Activated CD4-positive, alpha-beta T cell treated with anti-CD3 and anti-CD28 coated beads, Interleukin-2, Interleukin-6, amounts not matched to agents 100 ng/mL and 50 ng/mL, durations not matched to agents 16 hours and 8 hours (primary cell): ENCODE data around the gene PALLD.

Experiments
- DNase-seq: peaks from one replicate; pipeline ENCODE4 v3.0.0-alpha.2; 2020

PALLD gene

GRCh38 chr4:168528131-168528949 is 31.5 kb downstream of the PALLD start:
- DNase-seq = no peak

DNA sequence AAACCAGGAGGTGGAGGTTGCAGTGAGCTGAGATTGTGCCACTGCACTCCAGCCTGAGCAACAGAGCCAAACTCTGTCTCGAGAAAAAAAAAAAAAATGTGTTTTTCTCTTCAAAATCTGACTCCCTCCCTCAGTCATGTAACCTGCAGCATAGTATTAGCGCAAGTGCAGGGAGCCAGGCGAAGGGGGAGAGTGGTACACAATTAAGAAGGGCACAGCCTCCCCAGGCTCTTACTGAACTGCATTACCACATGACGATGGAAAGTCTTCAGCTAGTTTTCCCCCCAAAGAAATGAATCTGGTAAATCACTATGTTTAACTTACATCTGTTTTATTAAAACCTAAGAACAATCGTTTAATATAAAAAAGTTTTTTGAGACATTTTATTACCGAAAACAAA is 32.4 kb downstream of the PALLD start:
- no peak for DNase-seq

GRCh38 chr4:168531305-168531704 is 34.5 kb downstream of the PALLD start:
- no peak for DNase-seq

GRCh38 chr4:168534535-168534934 is 37.7 kb downstream of the PALLD start:
- DNase-seq = no peak

GRCh38 chr4:168535689-168536088 is 38.8 kb downstream of the PALLD start:
- no peak for DNase-seq

DNA sequence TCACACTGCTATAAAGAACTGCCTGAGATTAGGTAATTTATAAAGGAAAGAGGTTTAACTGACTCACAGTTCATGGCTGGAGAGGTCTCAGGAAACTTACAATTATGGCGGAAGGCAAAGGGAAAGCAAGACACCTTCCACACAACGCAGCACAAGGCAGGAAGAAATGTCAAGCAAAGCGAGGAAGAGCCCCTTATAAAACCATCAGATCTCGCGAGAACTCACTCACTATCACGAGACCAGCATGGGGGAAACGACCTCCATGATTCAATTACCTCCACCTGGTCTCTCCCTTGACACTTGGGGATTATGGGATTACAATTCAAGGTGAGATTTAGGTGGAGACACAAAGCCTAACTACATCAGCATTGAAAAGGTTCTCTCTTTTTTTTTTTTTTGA is 39.6 kb downstream of the PALLD start:
- DNase-seq = no peak

GRCh38 chr4:168537086-168537485 is 40.2 kb downstream of the PALLD start:
- no peak for DNase-seq

DNA sequence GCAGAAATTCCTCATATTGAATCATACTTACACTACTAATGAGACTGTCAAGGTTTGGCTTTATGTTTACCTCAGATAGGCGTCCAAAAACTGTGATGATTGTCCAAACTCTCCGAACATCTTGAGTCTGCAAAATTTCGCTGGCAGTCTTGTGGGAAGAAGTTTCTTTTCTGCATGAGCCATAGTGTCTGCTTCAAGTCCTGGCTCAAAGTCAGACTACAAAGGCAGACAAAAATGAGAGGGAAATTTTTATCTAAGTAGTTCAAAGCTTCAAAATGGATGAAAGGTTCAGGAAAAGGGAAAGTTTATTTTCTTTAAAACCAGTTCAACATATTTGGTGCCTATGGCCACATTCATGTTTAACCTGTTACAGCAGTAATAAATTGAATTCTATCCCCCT is 40.7 kb downstream of the PALLD start:
- DNase-seq = no peak

GRCh38 chr4:168538632-168539031 is 41.8 kb downstream of the PALLD start:
- DNase-seq = no peak

- DNase-seq = peak; percentile 39
These were observed 43.2 kb downstream of the PALLD start for GRCh38 chr4:168540086-168540485.

GRCh38 chr4:168540503-168541265 is 43.8 kb downstream of the PALLD start:
- DNase-seq = no peak

DNA sequence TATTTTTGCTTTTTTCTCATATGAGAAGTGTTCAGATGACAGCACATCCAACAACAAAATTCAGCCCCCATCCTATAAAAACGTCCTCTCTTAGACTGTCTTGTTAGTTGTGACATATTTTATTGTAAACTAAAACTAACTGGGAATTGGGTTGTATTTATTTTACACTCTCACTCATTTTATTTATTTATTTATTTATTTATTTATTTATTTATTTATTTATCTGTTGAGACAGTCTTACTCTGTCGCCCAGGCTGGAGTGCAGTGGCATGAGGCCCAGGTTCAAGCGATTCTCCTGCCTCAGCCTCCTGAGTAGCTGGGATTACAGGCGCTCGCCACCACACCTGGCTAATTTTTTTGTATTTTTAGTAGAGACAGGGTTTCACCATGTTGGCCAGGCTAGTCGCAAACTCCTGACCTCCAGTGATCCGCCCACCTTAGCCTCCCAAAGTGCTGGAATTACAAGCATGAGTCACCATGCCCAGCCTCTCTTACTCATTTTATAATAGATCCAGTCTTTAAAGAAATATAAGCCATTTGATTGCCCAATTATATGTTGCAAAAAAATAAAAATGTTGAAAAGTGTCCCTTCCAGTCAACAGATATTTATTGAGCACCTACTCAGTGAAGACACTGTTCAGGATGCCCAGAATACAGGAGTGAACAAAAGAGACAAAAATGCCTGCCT is 44.6 kb downstream of the PALLD start:
- DNase-seq = no peak

DNA sequence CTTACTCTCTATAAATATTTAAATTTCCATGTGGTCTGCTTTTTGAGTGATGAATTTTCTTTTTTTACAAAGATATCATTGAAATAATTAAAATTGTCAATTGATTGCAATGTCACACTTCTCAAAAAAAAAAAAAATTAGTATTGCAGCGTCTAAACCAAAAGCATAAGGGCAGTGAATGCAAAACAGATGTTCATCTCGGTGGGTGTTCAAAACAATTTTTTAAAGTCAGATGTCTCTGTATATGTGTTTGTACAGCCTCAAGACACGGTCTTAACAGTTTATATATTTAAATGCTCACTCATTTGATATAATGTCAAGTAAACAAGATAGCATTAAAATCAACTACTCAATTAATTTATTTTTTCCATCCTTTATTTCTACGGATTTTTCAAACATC is 52.3 kb downstream of the PALLD start:
- DNase-seq = no peak

DNA sequence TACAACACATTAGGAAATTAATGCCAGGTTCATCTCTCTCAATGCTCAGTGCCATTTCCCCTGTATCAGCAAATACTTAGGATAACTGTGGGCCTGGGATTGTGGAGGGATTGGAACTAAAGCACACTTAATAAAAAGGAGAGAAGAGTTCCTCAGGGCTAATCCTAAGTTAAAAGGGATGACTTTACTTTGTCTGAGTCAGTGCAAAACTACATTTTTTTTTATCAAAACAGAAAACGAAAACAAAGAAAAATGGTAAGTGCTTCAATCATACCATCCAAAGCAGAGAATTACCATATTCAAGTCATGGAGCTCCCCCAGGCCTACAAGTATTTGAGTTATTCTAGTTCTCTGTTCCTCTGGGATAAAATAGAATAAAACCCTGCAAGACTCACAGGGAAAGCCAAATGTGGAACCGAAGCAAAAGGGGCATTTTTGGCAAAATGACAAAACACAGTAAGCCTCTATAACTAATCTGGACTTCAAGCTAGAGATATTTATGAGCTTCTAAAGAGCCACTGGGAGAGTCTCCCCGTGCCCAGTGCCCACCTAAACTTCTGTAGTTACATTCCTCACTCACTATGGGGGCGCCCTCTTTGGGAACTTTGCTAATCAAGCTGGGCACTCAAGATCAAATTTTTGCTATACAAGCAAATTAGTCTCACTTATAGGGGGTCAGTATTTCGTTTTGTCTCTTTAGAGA is 53.4 kb downstream of the PALLD start:
- DNase-seq = no peak

GRCh38 chr4:168551211-168551610 is 54.4 kb downstream of the PALLD start:
- no peak for DNase-seq

GRCh38 chr4:168551945-168552695 is 55.3 kb downstream of the PALLD start:
- peak; percentile 17 for DNase-seq

DNA sequence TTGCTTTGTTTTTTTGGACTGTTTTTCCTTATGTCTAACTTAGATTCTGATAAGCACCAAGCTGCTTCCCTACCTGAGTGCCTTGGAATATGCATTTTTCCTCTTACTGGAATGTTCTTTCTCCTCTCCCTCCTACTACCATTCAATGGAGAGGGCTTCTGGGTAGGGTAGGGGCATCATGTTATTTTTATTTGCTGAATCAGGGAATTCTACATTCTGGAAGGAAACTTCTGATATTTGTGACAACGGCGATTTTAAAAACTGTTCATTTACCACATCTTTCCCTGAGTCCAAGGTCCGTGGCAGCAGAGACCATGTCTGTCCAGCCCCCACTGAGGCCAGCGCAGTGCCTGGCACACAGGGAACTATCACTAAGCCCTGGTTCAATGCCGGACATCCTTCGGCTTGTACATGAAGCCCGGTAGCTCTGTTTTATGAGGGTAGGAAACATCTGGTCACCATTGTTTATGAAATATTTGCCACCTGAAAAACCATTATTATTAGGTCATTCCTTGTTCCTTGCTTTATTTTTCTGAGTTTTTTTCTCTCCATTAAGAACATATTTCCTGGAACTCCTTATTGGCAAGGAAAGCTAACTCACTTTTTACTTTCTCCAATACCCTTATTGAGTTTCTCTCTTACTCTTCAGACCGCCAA is 57.0 kb downstream of the PALLD start:
- DNase-seq = no peak

DNA sequence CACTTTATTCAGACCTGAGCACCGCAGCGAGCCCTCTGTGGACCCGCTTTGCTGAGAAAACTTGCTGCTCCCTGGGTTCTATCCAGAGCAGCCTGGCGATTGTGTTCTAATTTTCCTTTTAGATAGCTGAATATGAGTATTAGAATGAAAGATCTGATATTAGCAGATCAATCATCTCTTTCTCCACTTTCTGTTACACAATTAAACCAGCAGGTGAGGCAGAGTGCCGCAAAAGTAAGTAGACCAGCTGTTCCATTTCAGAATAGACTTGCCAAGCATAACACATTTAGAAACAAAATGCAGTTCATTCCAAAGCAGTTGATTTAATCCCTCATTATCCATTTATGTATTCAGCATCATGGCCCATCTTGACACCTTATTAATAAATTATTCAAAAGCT is 58.6 kb downstream of the PALLD start:
- DNase-seq = no peak

- DNase-seq = no peak
These were observed 60.8 kb downstream of the PALLD start for GRCh38 chr4:168557658-168558057.

GRCh38 chr4:168558599-168558998 is 61.7 kb downstream of the PALLD start:
- DNase-seq = no peak
